GM21360 (cell line): ENCODE data around the gene PDE4D.
A peak's percentile ranks its signal among the peaks of the same experiment; 100 is the strongest.
"Not testable (repeated sequence)": the region's sequence is repeated elsewhere in the genome, so short reads cannot be mapped to it uniquely, and the experiment has no call there.

ENCODE experiments used
- ATAC-seq: cut with Tn5 transposase; IDR thresholded peaks from one replicate; pipeline ENCODE4 v1.9.1; 2021; ENCODE audit warnings: mild to moderate bottlenecking, moderate library complexity; ENCODE audit not compliant: unreplicated experiment

The PDE4D gene

DNA sequence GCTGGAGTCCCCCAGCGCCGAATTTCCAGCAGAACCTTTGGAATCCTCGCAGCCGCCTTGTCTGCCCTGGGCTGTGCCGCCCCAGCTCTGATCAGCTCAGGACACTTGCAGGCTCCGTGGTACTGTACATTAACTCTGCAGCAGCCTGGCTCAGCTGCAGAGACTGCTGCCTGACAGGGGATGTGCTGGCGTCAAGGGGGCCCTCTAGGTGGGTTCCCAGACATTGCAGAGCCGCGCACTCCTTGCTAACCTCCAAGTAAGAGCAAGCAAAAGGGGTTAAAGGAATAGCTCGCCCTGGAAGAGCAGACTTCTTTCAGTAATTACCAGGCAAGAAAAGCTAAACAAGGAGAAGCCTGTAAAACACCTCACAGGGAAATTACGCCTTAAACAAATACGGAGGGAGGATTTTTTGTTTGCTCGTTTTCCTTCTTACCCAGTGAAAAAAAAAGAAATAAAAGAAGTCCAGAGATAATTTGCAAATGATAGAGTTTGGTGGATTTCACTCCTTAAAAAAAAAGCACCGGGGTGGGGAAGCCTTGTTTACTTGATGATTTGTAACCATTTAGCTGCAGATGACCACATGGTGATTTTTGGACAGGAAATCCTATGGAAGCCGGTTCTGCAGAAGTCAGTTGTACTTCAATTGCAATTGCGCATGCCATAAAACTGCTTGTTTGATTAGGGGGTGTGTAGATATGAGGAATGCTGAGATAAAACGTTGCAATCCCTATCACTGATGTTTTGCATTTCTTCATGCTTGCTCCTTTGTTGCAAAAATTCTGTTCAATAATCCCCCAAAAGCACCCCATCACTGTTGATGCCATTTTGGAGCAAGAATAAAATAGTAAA lies 305.8 kb downstream of the PDE4D start:
- ATAC-seq, result no peak

DNA sequence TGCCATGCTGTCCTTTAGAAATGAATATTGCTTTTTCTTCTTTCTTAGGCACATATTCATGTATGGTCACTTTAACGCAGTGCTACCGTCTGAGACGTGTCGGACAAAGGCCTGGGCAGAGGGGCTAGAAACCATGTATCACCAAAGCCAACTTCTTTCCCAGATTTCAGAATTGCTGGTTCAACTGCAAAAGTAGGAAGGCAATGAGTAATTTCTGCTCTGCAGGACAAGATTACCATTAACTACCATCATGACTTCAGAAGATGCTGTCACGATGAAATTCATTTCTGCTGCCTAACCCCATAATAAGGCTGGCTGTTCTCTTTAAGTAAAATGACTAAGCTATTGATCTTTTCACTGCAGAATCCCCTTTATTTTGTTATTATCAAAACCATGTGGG lies 306.7 kb downstream of the PDE4D start:
- ATAC-seq, result no peak

DNA sequence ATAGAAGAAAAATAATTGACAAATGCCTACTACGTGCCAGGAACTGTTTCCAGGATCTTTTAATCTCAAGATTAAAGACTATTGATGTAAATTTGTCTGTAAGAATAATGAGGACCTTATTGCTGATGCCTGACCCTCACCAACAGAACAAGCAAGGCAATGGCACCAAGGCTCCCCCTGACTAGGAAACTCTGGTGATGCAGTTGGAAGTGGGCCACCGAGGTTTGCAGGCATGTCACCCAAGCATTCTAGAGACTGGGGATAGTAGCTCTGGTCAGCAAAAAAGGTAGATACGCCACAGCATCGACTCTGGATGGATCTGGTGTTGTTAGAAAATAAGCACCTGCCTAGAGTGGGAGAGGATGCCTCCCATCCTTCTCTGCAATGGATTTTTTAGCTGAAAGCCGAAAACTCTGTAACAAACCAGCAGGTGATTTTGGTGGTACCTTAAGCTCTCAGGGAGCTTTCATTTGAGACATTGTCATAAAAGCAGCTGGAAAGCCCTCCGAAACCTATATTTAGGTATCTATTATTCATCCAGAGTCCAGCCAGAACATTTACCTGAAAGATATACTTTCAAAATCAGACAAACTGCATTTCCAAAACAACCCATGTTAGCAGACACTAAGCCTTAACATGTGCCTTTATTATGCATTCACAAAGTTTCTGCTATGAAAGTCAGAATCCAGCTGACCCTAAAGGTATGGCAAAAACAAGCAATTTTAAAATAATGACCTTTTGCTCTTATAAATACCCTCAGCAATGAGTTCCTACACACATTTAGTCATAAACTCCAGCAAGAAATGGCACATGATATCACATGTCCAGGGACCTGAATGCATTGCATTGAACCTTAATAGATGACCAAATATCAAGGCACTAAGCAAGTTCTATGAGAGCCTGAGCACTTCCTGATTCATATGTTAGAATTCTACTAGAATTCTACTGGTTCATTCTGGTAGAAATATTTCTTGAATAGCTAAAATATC lies 308.4 kb downstream of the PDE4D start:
- ATAC-seq, result no peak

GRCh38 chr5:59583810-59584562 lies 309.5 kb downstream of the PDE4D start:
- ATAC-seq, result no peak

GRCh38 chr5:59583151-59583809 lies 310.2 kb downstream of the PDE4D start:
- ATAC-seq, result no peak

DNA sequence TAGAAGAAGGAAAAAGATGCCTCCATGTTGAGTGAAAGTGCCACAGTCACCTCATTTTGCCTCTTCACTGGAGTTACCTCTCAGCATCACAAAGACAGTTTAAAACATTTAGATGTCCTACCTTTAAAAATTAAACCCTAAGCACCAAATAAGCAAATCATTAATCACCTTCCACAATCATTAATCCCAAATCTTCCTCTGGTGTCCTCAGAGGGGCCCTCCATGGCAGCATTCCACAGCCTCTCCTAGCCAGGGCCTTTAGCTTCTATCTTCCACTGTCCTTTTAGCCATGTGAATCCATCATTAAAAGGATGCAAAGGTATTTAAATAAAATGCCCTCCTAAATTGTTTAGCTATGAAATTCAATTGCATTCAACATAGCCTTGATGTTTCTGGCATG lies 310.8 kb downstream of the PDE4D start:
- no peak for ATAC-seq

GRCh38 chr5:59579824-59580167 lies 313.7 kb downstream of the PDE4D start:
- no peak for ATAC-seq

DNA sequence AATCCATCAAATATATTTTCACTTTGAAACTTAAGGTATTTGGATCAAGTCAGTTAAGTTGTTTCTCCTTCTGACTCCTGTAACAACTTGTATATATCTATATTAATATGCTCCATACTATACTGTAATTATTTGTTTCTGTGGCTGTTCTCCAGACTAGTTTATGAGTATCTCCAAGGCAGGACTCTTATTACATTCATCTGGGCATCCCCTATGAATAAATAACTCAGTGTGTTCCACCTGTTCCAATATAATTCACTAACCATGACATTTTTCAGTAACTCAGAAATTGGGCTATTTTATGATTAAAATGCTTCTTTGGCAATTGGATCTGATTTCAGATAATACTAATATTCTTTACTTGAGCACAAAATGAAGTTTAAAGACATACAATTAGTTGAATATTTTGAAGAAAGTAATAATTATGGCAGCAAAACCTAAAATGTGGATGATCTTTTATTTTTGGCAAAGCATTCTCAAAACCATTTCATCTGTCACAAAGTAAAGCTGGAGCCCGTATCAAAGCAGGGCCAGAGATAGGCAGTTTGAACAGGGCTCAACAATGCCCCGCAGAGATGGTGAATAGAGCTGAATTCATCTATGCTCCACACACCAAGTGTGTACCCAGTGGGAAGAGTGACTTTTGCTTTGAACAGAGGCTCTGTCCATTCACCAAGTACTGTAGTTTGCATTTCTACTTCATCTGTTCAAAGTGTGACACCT lies 314.3 kb downstream of the PDE4D start:
- no peak for ATAC-seq

DNA sequence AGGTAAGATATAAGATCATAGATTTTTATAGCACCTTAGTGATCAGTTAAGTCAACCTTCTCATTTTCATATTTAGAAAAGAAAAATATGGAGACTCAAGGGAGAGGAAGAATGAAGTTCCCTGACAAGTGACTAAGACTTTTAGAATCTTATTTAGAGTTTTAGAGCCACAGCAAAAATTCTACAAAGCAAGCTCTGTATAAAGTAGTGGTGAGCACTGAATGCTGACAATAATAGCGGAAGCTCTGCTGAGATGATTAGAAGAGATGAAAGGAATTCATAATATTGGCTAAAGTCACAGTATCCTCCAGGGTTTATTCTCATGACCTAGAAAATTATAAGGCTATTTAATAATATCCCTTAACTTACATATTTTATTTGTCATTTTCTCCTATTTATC lies 316.0 kb downstream of the PDE4D start:
- ATAC-seq, result no peak

DNA sequence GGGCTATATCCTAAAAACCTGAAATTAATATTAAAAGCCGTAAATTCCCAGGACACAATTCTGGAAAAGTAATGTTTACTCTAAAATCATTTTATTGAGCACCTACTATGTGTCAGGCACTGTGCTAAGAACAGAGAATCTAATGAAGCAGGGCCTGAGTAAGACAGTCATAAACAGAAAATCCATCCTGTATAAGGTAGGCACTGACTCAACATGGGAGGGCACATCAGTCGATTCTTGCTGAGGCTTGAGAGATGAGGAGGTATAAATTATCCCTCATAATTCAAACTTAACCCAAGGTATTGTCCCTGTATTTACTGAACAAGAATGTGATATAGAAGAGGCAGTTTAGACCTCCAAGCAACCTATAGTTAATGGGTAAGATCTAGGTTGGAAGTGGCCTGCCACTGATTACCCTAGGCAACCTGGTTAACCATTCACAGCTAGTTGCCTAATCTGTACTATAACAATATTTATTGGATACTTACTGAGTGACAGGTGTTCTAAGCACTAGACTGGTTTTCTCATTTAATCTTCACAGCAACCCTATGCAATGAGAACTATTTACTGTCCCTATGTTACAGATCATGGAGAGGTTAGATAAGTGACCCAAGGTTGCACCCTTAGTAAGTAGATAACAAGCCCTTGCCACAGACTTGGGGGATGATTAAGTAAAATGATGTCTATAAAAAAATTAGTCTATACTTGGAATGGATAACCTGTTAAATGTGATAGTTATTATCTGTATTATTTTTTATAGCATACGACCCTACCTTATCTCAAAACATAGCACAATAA lies 317.7 kb downstream of the PDE4D start:
- ATAC-seq, result no peak

DNA sequence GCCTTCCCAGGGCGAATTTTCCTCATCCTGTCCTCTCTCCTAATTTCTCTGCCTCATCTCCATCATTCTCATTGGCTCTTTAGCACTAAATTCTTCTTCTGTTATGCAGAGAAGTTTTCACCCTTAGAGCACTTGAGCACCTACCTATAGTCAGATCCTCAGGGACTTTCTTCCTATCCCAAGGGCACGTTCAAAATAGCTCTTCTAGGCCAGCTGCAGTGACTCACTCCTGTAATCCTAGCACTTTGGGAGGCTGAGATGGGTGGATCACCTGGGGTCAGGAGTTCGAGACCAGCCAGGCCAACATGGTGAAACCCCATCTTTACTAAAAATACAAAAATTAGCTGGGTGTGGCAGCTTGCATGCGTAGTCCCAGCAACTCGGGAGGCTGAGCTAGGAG lies 320.0 kb downstream of the PDE4D start:
- not testable (repeated sequence) for ATAC-seq

DNA sequence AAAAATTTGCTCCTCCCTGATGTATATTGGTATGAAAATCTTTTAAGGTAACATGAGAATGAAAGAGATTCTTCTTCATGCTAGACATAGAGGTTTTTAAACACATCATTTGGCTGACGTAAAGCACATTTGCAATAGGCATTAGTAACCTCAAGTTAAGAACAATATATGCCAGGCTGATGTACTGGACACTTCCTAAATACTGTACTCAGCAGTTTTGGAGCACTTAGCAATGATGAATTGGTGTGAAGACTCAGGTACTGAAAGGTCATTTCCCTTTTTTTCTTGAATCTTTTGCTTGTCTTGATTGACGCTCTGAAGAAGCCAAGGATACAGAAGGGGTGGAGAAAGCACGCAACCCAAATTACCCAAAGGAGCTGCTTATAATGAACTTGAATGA lies 322.5 kb downstream of the PDE4D start:
- ATAC-seq, result no peak

- no peak for ATAC-seq
Observed at GRCh38 chr5:59569608-59570334, 323.8 kb downstream of the PDE4D start.

DNA sequence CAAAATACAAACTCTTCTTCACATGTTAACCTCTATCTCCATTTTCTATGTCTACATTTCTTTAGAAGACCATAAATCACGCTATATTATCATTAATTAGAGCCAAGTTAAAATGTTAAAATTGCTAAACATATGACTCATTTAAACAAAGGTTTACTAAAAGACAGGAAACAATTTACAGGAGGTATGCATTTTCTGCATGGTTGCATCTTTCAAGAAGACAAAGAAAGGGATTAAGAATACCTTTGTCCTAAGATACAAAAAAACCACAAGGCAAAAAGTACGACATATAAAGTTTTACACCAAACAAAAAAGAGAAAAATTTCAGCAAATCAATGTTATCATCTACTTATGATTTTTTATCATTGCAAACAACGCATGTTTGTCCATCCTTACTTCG lies 324.4 kb downstream of the PDE4D start:
- no peak for ATAC-seq

DNA sequence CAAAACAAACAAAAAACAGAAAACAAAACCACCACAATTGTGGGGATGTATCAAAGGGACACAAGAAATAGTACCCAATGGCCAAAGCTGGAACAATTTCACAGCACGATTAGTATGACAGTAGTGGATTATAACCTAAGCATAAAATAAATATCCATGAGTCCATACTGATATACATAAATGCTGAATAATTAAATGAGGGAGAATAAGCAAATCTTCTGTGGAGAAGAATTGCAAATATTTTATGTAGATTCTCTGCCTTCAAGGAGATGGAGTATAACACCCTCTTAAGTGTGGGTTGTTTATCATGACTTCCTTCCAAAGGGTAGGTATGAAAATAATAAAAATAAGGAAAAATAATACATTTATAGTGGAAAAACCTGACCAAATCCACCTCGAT lies 325.4 kb downstream of the PDE4D start:
- ATAC-seq, result no peak

- no peak for ATAC-seq
Observed at GRCh38 chr5:59565551-59565950, 328.0 kb downstream of the PDE4D start.

DNA sequence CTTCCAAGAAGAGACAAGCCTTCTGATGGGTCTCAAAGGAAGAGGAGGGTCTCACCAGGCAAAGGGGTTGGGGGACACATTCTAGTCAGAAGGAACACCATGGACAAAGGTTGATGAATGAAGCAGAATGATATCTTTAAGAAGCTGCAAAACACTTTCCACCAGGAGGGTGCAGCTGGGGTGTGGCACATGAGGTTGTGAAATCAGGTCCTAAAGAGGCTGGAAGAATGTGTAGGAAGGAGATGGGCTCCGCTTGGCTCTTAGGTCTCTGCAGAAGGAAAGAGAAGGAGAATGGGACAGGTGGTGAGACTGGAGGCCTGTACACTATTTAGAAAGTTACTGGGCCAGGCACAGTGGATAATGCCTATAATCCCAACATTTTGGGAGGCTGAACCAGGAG lies 328.6 kb downstream of the PDE4D start:
- ATAC-seq, result no peak

GRCh38 chr5:59562756-59563389 lies 330.7 kb downstream of the PDE4D start:
- ATAC-seq, result peak; percentile 91
